Sigmoid colon (tissue), 4 donors: ENCODE results near the gene CDX1.

Experiments used
- CTCF ChIP-seq, 4 experiments: fragments of 450-650 bp in 3 of 4; fragments of 200-600 bp in 1 of 4; IDR thresholded peaks; one replicate each; pipeline ENCODE4 v1.5.1; 2016 to 2019; ENCODE audit warnings: antibody characterized with exemption in 4 of 4, mild to moderate bottlenecking in 3 of 4, moderate library complexity in 2 of 4
- POLR2A ChIP-seq, 2 donors: fragments of 450-650 bp; IDR thresholded peaks; one replicate each; pipeline ENCODE4 v1.6.1; 2016; ENCODE audit warnings: antibody characterized with exemption in 2 of 2, mild to moderate bottlenecking in 2 of 2, moderate library complexity in 2 of 2
- POLR2AphosphoS5 ChIP-seq, 4 donors: sonication (generic); formaldehyde crosslinking; IDR thresholded peaks; one replicate each; pipeline ENCODE4 v1.6.1; 2017; ENCODE audit warnings: antibody characterized with exemption in 4 of 4

DNA sequence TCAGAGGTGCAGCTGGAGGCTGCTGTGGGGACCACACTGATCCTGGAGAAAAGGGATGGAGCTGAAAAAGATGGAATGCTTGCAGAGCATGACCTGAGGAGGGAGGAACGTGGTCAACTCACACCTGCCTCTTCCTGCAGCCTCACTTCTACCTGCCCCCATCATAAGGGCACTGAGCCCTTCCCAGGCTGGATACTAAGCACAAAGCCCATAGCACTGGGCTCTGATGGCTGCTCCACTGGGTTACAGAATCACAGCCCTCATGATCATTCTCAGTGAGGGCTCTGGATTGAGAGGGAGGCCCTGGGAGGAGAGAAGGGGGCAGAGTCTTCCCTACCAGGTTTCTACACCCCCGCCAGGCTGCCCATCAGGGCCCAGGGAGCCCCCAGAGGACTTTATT, 17.4 kb downstream of the CDX1 start:
- TF ChIP-seq CTCF (IDR thresholded peaks at IDR 0.05) (no peak), POLR2A (IDR thresholded peaks at IDR 0.05) (no peak), POLR2AphosphoS5 (IDR thresholded peaks at IDR 0.05) (no peak)
